Liver (tissue), 9 donors: ENCODE results near the gene LMLN. TPM values are rescaled to one million over a fixed set of nuclear protein-coding genes. Genes with fewer than 3 reads are reported as not detected.

ENCODE experiments used
- DNase-seq: peaks from one replicate; pipeline ENCODE4 v3.0.0-alpha.2; 2017; ENCODE audit warnings: low spot score
- H3K27ac ChIP-seq, 2 donors: one replicate each; pipeline ENCODE4 v1.7.0; 2013; ENCODE audit warnings: inconsistent platforms in 2 of 2, low read length in 2 of 2, control low read depth in 1 of 2, low read depth in 1 of 2, mild to moderate bottlenecking in 1 of 2
- H3K27me3 ChIP-seq, 4 donors: one replicate each; pipeline versions ENCODE4 v1.6.1 to v1.7.0; 2013; ENCODE audit warnings: low read length in 3 of 4, inconsistent platforms in 1 of 4, mild to moderate bottlenecking in 1 of 4, moderate library complexity in 1 of 4; ENCODE audit not compliant: control insufficient read depth in 4 of 4, insufficient read depth in 4 of 4
- H3K36me3 ChIP-seq, 4 donors: one replicate each; pipeline versions ENCODE4 v1.6.1 to v1.7.0; 2013; ENCODE audit warnings: low read length in 3 of 4, mild to moderate bottlenecking in 3 of 4, low read depth in 1 of 4, moderate library complexity in 1 of 4; ENCODE audit not compliant: control insufficient read depth in 4 of 4, insufficient read depth in 3 of 4
- H3K4me1 ChIP-seq, 4 donors: one replicate each; pipeline versions ENCODE4 v1.6.1 to v1.7.0; 2013; ENCODE audit warnings: low read length in 3 of 4, mild to moderate bottlenecking in 3 of 4, moderate library complexity in 1 of 4; ENCODE audit not compliant: control insufficient read depth in 4 of 4, insufficient read depth in 4 of 4
- H3K4me3 ChIP-seq, 3 donors: one replicate each; pipeline versions ENCODE4 v1.6.1 to v1.7.0; 2013; ENCODE audit warnings: low read length in 3 of 3, control low read depth in 1 of 3, low read depth in 1 of 3, mild to moderate bottlenecking in 1 of 3
- H3K9ac ChIP-seq, 2 donors: one replicate each; pipeline ENCODE4 v1.7.0; 2013; ENCODE audit warnings: low read length in 2 of 2, mild to moderate bottlenecking in 2 of 2, moderate library complexity in 2 of 2, control low read depth in 1 of 2, low read depth in 1 of 2
- H3K9me3 ChIP-seq, 4 donors: one replicate each; pipeline versions ENCODE4 v1.6.1 to v1.7.0; 2013; ENCODE audit warnings: low read length in 3 of 4; ENCODE audit not compliant: control insufficient read depth in 4 of 4
- ATF3 ChIP-seq: IDR thresholded peaks from 2 replicates; pipeline ENCODE4 v1.6.1; 2016; ENCODE audit warnings: antibody characterized with exemption
- CTCF ChIP-seq: fragments of 150-350 bp; IDR thresholded peaks from 2 replicates; pipeline ENCODE4 v1.5.1; 2017; ENCODE audit warnings: improper control_type of control experiment, low read depth, low read length; ENCODE audit not compliant: missing input control
- EGR1 ChIP-seq, 2 donors: IDR thresholded peaks; 2 replicates each; pipeline ENCODE4 v1.6.1; 2016 to 2018; ENCODE audit warnings: antibody characterized with exemption in 2 of 2, low read depth in 2 of 2
- FOXA1 ChIP-seq: IDR thresholded peaks from 2 replicates; pipeline ENCODE4 v1.6.1; 2016; ENCODE audit warnings: antibody characterized with exemption
- FOXA2 ChIP-seq: IDR thresholded peaks from 2 replicates; pipeline ENCODE4 v1.6.1; 2016; ENCODE audit warnings: antibody characterized with exemption
- GABPA ChIP-seq, 2 donors: IDR thresholded peaks in 1 of 2; conservative IDR thresholded peaks in 1 of 2; 2 replicates each; pipeline ENCODE4 v1.6.1; 2016; ENCODE audit warnings: antibody characterized with exemption in 2 of 2, mild to moderate bottlenecking in 1 of 2, moderate library complexity in 1 of 2
- HNF4A ChIP-seq, 2 donors: conservative IDR thresholded peaks; 2 replicates each; pipeline ENCODE4 v1.6.1; 2016; ENCODE audit warnings: antibody characterized with exemption in 2 of 2, mild to moderate bottlenecking in 2 of 2
- HNF4G ChIP-seq: IDR thresholded peaks from 2 replicates; pipeline ENCODE4 v1.6.1; 2016; ENCODE audit warnings: antibody characterized with exemption
- NR2F2 ChIP-seq: IDR thresholded peaks from 2 replicates; pipeline ENCODE4 v1.6.1; 2016; ENCODE audit warnings: antibody characterized with exemption
- RXRA ChIP-seq, 2 donors: IDR thresholded peaks; 2 replicates each; pipeline ENCODE4 v1.6.1; 2017 to 2018; ENCODE audit warnings: antibody characterized with exemption in 2 of 2, mild to moderate bottlenecking in 1 of 2
- SP1 ChIP-seq: IDR thresholded peaks from 2 replicates; pipeline ENCODE4 v1.6.1; 2018; ENCODE audit warnings: antibody characterized with exemption, mild to moderate bottlenecking
- TAF1 ChIP-seq: conservative IDR thresholded peaks from 2 replicates; pipeline ENCODE4 v1.6.1; 2016; ENCODE audit warnings: antibody characterized with exemption, mild to moderate bottlenecking
- YY1 ChIP-seq: IDR thresholded peaks from 2 replicates; pipeline ENCODE4 v1.6.1; 2016; ENCODE audit warnings: antibody characterized with exemption, mild to moderate bottlenecking
- WGBS: extraction: QIAGEN DNeasy Blood & Tissue Kit; methylation state at CpG from one replicate; pipeline ENCODE4 v1.1.7; 2013; 5-methylcytosine and 5-hydroxymethylcytosine counted together
- polyA plus RNA-seq, 2 donors: library from polyadenylated mRNA; stranded (reverse) in 1 of 2; unstranded in 1 of 2; fragments of 200-250 nt in 1 of 2; fragments of >200 nt in 1 of 2; fragmentation: Nextera tagmentation in 1 of 2; extraction: Ambion mirVana in 1 of 2; gene quantifications; one replicate each; pipeline versions ENCODE4 v1.2.1 to v1.2.3, GENCODE V29; 2013 to 2015
- total RNA-seq, 2 donors: library from RNA; depleted of rRNA; stranded (reverse); fragments of >200 nt; gene quantifications; one replicate each; pipeline ENCODE4 v1.2.3, GENCODE V29; 2014
- TF ChIP-seq, protein P1 (sequence below): IDR thresholded peaks from 2 replicates; pipeline ENCODE4 v1.6.1; 2016; ENCODE audit warnings: antibody characterized with exemption, mild to moderate bottlenecking
- TF ChIP-seq, protein P2 (sequence below): IDR thresholded peaks from 2 replicates; pipeline ENCODE4 v1.6.1; 2016; ENCODE audit warnings: antibody characterized with exemption
- donor health status: healthy.
- donor health status: healthy.
- donor health status: healthy.
- donor health status: healthy.
- donor health status: healthy.

Gene LMLN
- total and polyA plus RNA-seq, 4 donors = 0.90 to 3.2 (median 1.8) TPM

GRCh38 chr3:198064420-198064819, 104.4 kb downstream of the LMLN start:
- no peak overlapping the region for H3K9ac ChIP-seq
- TF ChIP-seq CTCF (no peak), YY1 (no peak), NR2F2 (no peak), HNF4A (conservative IDR thresholded peaks at IDR 0.05) (no peak), SP1 (no peak), ATF3 (no peak), GABPA (IDR thresholded peaks at IDR 0.05 in 1 of 2, conservative IDR thresholded peaks at IDR 0.05 in 1 of 2) (no peak), FOXA1 (no peak), TAF1 (no peak), RXRA (IDR thresholded peaks at IDR 0.05) (no peak), FOXA2 (no peak), HNF4G (no peak), EGR1 (IDR thresholded peaks at IDR 0.05; ENCODE audit: low read depth in 2 of 2) (no peak)
- TF ChIP-seq, protein P1, sequence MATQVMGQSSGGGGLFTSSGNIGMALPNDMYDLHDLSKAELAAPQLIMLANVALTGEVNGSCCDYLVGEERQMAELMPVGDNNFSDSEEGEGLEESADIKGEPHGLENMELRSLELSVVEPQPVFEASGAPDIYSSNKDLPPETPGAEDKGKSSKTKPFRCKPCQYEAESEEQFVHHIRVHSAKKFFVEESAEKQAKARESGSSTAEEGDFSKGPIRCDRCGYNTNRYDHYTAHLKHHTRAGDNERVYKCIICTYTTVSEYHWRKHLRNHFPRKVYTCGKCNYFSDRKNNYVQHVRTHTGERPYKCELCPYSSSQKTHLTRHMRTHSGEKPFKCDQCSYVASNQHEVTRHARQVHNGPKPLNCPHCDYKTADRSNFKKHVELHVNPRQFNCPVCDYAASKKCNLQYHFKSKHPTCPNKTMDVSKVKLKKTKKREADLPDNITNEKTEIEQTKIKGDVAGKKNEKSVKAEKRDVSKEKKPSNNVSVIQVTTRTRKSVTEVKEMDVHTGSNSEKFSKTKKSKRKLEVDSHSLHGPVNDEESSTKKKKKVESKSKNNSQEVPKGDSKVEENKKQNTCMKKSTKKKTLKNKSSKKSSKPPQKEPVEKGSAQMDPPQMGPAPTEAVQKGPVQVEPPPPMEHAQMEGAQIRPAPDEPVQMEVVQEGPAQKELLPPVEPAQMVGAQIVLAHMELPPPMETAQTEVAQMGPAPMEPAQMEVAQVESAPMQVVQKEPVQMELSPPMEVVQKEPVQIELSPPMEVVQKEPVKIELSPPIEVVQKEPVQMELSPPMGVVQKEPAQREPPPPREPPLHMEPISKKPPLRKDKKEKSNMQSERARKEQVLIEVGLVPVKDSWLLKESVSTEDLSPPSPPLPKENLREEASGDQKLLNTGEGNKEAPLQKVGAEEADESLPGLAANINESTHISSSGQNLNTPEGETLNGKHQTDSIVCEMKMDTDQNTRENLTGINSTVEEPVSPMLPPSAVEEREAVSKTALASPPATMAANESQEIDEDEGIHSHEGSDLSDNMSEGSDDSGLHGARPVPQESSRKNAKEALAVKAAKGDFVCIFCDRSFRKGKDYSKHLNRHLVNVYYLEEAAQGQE = no peak
- TF ChIP-seq, protein P2, sequence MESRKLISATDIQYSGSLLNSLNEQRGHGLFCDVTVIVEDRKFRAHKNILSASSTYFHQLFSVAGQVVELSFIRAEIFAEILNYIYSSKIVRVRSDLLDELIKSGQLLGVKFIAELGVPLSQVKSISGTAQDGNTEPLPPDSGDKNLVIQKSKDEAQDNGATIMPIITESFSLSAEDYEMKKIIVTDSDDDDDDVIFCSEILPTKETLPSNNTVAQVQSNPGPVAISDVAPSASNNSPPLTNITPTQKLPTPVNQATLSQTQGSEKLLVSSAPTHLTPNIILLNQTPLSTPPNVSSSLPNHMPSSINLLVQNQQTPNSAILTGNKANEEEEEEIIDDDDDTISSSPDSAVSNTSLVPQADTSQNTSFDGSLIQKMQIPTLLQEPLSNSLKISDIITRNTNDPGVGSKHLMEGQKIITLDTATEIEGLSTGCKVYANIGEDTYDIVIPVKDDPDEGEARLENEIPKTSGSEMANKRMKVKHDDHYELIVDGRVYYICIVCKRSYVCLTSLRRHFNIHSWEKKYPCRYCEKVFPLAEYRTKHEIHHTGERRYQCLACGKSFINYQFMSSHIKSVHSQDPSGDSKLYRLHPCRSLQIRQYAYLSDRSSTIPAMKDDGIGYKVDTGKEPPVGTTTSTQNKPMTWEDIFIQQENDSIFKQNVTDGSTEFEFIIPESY = no peak
- peaks cover 0 to 11% (median 3%) of the 10 kb centered on the region in 4 donors for H3K4me1 ChIP-seq
- no peaks in the 10 kb centered on the region for H3K36me3 ChIP-seq
- no peaks in the 10 kb centered on the region for H3K9me3 ChIP-seq
- no peak overlapping the region for H3K27ac ChIP-seq
- DNase-seq = no peak
- no peaks in the 10 kb centered on the region for H3K27me3 ChIP-seq
- no peak overlapping the region for H3K4me3 ChIP-seq
- 88% methylated on average over 5 of the region's 5 CpGs for WGBS

- no peak overlapping the region for H3K4me3 ChIP-seq
- no peak for DNase-seq
- TF ChIP-seq HNF4A (conservative IDR thresholded peaks at IDR 0.05) = no peak
- H3K9ac ChIP-seq = no peak overlapping the region
- no peaks in the 10 kb centered on the region for H3K9me3 ChIP-seq
- WGBS = 96% methylated on average over 2 of the region's 2 CpGs
- no peak overlapping the region for H3K27ac ChIP-seq
- peaks cover 0 to 10% (median 3%) of the 10 kb centered on the region in 4 donors for H3K4me1 ChIP-seq
- no peaks in the 10 kb centered on the region for H3K36me3 ChIP-seq
- no peaks in the 10 kb centered on the region for H3K27me3 ChIP-seq
Observed at GRCh38 chr3:198065897-198066296, 105.9 kb downstream of the LMLN start.
